Femur (tissue), 1 donor: ENCODE results near the gene CMC1.
A peak's percentile ranks its signal among the peaks of the same experiment; 100 is the strongest.
"Not testable (repeated sequence)": the region's sequence is repeated elsewhere in the genome, so short reads cannot be mapped to it uniquely, and the experiment has no call there.

Experiments used
- DNase-seq: peaks from one replicate; pipeline ENCODE4 v3.0.0-alpha.2; 2017

The CMC1 gene, protein sequence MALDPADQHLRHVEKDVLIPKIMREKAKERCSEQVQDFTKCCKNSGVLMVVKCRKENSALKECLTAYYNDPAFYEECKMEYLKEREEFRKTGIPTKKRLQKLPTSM

GRCh38 chr3:28241221-28242160 lies at the start of gene CMC1:
CMC1 (plus strand) TSS chr3:28241619; CDS start chr3:28241794, 175 bp downstream.
- DNase-seq: peak; percentile 98

DNA sequence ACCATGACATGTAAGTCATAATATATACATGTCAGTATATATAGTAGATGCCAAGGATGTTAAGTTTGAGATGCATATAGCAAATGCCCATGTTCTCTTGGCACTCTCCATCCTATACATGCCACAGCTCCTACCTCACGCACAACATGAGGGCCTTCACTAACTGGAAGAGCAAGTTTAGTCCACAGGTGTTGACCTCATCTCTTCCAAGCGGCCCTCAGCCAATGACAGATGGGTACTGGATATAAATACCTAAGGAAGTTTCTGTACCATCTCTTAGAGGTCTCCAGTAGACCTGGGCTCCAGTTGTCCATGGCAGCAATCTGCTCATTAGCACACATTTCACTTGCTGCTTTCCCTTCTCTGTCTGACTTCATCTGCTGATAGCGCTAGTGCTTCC lies 43.3 kb upstream of the CMC1 start:
- no peak for DNase-seq

DNA sequence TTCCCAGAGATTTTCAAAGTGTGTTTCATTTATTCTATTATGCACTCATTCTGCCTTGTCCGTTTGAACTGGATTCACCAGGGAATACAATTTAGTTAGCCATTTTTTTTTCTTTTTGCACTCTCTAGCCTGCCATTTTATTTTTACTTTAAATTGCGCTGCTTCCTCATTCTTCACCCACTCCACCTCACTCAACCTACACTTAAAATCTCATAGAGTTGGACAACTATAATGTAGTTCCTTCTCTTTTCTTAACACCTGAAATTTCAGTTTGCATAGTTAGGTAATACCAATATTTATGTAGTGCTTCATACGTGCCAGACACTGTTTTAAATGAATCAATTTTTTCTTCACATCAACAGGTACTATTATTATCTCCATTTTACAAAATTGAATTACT lies 42.4 kb upstream of the CMC1 start:
- DNase-seq: no peak

GRCh38 chr3:28199643-28200042 lies 41.8 kb upstream of the CMC1 start:
- not testable (repeated sequence) for DNase-seq

DNA sequence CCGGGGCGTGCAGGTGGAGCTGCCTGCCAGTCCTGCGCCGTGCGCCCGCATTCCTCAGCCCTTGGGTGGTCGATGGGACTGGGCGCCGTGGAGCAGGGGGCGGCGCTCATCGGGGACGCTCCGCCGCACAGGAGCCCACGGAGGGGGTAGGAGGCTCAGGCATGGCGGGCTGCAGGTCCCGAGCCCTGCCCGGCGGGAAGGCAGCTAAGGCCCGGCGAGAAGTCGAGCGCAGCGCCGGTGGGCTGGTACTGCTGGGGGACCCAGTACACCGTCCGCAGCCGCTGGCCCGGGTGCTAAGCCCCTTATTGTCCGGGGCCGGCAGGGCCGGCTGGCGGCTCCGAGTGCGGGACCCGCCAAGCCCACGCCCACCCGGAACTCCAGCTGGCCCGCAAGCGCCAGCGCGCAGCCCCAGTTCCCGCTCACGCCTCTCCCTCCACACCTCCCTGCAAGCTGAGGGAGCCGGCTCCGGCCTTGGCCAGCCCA lies 41.0 kb upstream of the CMC1 start:
- not testable (repeated sequence) for DNase-seq

GRCh38 chr3:28206479-28206878 lies 34.9 kb upstream of the CMC1 start:
- no peak for DNase-seq

- no peak for DNase-seq
These were observed 34.3 kb upstream of the CMC1 start for GRCh38 chr3:28207000-28207733.

- DNase-seq: no peak
These were observed 30.3 kb upstream of the CMC1 start for GRCh38 chr3:28210968-28211713.

GRCh38 chr3:28212681-28213080 lies 28.7 kb upstream of the CMC1 start:
- DNase-seq: no peak

DNA sequence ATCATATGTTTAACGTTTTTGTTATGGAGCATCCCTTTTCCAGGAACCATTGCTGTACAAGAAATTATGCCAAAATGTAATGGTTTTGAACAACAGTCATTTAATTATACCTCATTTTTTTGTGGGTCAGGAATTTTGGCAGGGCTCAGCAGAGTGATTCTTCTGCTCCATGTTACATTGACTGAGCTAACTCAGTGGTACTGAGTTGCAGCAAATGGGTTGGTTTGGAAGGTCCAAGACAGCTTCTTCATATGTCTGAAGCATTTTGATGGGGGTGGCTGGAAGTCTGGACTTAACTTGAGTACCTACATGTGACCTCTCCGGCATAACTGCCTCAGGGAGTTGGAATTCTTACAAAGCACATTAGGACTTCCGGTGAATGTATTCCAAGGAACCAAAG lies 26.0 kb upstream of the CMC1 start:
- no peak for DNase-seq

DNA sequence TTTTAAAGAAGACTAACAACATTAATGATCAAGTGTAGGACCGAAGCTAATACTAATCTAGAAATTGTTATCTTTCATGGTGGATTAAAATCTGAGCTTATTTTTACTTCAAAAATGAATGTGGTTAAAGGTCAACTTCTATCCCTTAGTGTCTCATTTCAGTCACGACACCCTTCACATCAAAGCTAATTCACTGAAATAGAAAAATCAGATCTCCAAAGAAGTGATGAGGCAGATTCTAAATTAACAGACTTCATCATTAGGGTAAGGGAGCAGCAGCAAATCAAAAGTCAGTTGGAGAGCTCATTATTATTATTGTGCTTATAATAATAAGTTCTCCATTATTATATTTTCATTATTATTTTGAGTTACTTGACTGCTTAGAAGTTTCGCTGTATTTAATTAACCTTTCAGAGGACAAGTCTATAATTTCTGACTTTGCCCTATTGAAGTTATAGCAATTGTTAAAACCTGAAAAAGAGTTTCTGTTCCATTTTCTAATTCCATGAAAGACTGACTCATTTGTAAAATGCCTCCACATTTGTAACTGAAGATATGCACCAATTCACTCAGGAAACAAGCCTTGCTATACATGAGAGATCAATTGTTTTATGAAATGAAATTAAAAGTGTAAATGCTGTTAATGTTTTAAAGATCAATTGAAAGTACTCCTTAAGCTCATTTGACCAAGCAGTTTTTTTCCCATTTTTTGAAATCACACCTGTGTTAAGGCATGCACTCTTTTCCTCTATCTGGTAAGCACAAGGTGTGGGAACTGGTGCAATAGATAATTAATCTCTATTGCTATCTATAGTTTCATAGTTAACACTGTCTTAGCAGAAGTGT lies 23.1 kb upstream of the CMC1 start:
- DNase-seq: no peak

DNA sequence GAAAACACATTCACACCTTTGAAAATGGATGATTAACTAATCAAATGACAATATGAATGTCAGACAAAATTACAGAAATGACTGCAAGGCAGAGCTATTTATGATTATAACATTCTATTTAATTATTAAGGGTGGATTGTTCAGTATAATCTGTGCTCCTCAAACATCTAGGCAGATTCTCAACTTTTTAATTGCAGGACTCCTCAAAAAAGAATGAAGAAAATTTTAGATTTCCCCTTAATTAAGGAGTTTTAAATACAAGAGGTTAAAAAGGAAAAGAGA lies 22.6 kb upstream of the CMC1 start:
- no peak for DNase-seq

GRCh38 chr3:28224430-28224829 lies 17.0 kb upstream of the CMC1 start:
- no peak for DNase-seq

DNA sequence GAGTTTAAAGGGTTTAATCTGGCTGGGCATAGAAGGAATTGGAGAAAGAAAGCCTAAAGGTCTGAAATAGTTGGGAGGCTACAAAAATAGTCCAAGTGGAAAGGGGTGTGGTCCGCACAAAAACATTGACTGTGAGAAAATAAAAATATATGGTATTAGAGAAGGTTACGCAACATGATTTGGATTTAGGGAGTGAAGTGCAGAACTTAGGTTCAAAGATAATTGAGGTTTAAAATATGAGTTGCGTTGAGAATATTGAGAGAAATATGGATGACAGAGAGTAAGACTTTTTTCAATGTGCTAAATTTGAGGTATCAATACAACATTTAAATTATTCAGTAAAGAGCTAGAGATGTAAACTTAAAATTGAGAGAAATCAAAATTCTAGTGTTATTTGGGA lies 15.4 kb upstream of the CMC1 start:
- no peak for DNase-seq

- no peak for DNase-seq
These were observed 12.8 kb upstream of the CMC1 start for GRCh38 chr3:28228623-28229022.

GRCh38 chr3:28232659-28233058 lies 8.8 kb upstream of the CMC1 start:
- DNase-seq: no peak

GRCh38 chr3:28234454-28234853 lies 7.0 kb upstream of the CMC1 start:
- DNase-seq: no peak

GRCh38 chr3:28239108-28239507 lies 2.3 kb upstream of the CMC1 start:
- no peak for DNase-seq

GRCh38 chr3:28240441-28240840 lies 978 bp upstream of the CMC1 start:
- DNase-seq: no peak

DNA sequence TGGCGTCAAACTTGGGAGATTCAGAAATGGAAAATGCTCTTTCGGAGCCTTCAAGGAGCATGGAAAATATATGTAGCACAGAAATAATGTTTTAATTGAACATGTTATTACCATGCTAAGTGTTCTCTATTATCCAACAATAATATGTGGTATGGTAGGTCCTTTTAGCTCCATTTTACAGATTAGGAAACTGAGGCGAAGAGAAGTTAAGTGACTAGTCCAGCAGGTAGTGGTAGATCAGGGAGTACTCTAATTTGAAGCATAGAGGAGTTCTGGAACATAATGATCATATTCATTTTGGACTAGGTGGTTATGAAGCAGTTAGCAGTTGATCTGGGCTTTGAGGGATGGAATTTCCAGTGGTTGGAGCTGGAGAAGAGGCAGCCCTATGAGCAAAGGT lies 1.1 kb downstream of the CMC1 start:
- no peak for DNase-seq

DNA sequence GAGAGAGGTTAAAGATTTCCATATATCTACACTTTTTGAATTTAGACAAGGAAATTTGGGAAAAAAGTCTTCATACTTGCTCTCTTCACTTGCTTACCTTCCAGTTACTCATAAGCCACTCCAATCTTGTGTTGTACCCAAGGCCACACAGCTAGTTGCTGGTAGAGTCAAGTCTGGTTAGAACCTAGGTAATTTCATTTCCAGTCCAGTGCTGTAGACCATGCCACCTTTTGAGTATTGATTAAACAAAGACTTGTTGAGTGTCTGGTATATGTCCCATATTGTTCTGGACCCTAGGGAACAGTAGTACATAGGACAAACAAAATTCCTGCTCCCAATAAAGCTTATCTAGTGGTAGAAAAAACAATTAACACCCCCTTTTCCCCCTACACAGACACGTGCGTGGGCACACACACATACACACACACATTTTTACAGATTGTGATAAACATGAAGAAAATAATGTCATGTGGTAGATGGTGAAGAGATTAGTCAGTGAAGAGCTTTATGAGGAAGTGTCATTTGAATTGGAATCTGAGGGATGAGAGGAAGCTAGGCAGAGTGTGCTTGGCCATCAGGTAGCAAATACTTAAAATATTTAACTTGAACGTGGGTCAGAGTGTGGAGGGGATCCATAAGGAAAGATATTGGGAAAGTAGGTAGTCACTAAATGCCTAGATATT lies 2.1 kb downstream of the CMC1 start:
- no peak for DNase-seq

DNA sequence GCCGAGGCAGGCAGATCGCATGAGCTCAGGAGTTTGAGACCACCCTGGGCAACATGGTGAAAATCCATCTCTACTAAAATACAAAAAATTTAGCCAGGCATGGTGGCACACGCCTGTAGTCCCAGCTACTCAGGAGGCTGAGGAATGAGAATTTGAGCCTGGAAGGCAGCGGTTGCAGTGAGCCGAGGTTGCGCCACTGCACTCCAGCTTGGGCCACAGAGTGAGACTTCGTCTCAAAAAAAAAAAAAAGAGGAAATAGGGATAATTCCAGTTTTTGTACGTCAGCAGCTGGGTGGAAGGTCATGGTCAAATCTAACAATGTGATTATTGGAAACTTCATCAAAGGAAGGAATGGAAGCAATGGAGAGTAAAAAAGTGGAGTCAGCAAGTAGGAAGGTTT lies 3.1 kb downstream of the CMC1 start:
- no peak for DNase-seq
